ENCODE measurements around the gene FOXO3. TPM values are rescaled to one million over a fixed set of nuclear protein-coding genes. Genes with fewer than 3 reads are reported as not detected.

The FOXO3 gene
- total and polyA plus RNA-seq, 9 donors, result 33.4 to 94.8 (median 70.0) TPM

DNA sequence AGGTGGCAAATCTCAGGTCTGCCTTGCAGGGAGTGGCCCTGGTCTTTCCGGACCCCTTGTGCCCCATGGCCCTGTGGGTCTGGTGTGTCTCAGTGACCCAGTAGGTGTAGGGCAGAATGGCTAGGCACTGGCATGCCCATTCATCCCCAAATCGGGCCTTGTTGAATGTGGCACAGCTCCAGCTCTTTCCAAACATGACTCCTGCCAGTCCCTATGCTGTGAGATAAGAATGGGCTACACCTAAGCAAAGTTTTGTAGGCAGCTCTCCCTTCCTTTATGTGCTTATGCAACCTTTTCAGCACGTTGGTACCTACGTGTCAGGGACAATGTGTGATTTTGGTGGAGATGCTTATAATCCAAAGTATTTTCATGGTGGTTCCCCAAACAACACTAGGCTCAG, 33.9 kb downstream of the FOXO3 start:
- no peak overlapping the region for H3K4me3 ChIP-seq
- no peaks in the 10 kb centered on the region for H3K9me3 ChIP-seq
- DNase-seq, result no peak
- intact Hi-C loops (cut with DNase I), result loop anchor here in 1 of 4 donors (5.0 kb wide), 1 partner anchor 63 kb away; no protein-coding TSS in a partner anchor
- H3K4me1 ChIP-seq (ENCODE audit: insufficient read depth), result peaks cover 40% of the 10 kb centered on the region
- H3K27me3 ChIP-seq, result no peaks in the 10 kb centered on the region
- TF ChIP-seq POLR2A (IDR thresholded peaks at IDR 0.05), result no peak
- TF ChIP-seq EP300 (IDR thresholded peaks at IDR 0.05), result no peak
- TF ChIP-seq CTCF (IDR thresholded peaks at IDR 0.05), result no peak
- no peaks in the 10 kb centered on the region for H3K36me3 ChIP-seq
- no peak overlapping the region for H3K27ac ChIP-seq
- 67 to 75% (median 71%) methylated on average over 4 of the region's 4 CpGs for WGBS, 3 donors

GRCh38 chr6:108596956-108597355, 36.2 kb downstream of the FOXO3 start:
- no peak overlapping the region for H3K4me3 ChIP-seq
- intact Hi-C loops (cut with DNase I), result no loop called here
- TF ChIP-seq CTCF (IDR thresholded peaks at IDR 0.05) (no peak), POLR2A (IDR thresholded peaks at IDR 0.05) (no peak), EP300 (IDR thresholded peaks at IDR 0.05) (no peak)
- no peaks in the 10 kb centered on the region for H3K36me3 ChIP-seq
- H3K4me1 ChIP-seq (ENCODE audit: insufficient read depth), result peaks cover 32% of the 10 kb centered on the region
- H3K9me3 ChIP-seq, result no peaks in the 10 kb centered on the region
- no peaks in the 10 kb centered on the region for H3K27me3 ChIP-seq
- no peak overlapping the region for H3K27ac ChIP-seq
- no peak for DNase-seq

GRCh38 chr6:108597572-108598304, 37.0 kb downstream of the FOXO3 start:
- Histone ChIP-seq H3K9me3 (no peaks in the 10 kb centered on the region), H3K36me3 (no peaks in the 10 kb centered on the region), H3K4me1 (ENCODE audit: insufficient read depth) (peaks cover 24% of the 10 kb centered on the region), H3K27me3 (no peaks in the 10 kb centered on the region), H3K4me3 (no peak overlapping the region), H3K27ac (no peak overlapping the region)
- WGBS, 3 donors, result 67 to 75% (median 73%) methylated on average over 5 of the region's 5 CpGs
- TF ChIP-seq EP300 (IDR thresholded peaks at IDR 0.05) (no peak), POLR2A (IDR thresholded peaks at IDR 0.05) (no peak), CTCF (IDR thresholded peaks at IDR 0.05) (no peak)
- intact Hi-C loops (cut with DNase I), result no loop called here
- DNase-seq, result no peak

- Histone ChIP-seq H3K27me3 (no peaks in the 10 kb centered on the region), H3K4me3 (no peak overlapping the region), H3K36me3 (no peaks in the 10 kb centered on the region), H3K4me1 (ENCODE audit: insufficient read depth) (peaks cover 22% of the 10 kb centered on the region), H3K27ac (no peak overlapping the region), H3K9me3 (no peaks in the 10 kb centered on the region)
- no peak for DNase-seq
- intact Hi-C loops (cut with DNase I), result no loop called here
- WGBS, 3 donors, result 67 to 100% (median 92%) methylated on average over 2 of the region's 2 CpGs
- TF ChIP-seq CTCF (IDR thresholded peaks at IDR 0.05) (no peak), EP300 (IDR thresholded peaks at IDR 0.05) (no peak), POLR2A (IDR thresholded peaks at IDR 0.05) (no peak)
Observed at GRCh38 chr6:108598305-108598863, 37.7 kb downstream of the FOXO3 start.
